ENCODE results near the gene AGBL1.
A peak's percentile ranks its signal among the peaks of the same experiment; 100 is the strongest.

The AGBL1 gene

DNA sequence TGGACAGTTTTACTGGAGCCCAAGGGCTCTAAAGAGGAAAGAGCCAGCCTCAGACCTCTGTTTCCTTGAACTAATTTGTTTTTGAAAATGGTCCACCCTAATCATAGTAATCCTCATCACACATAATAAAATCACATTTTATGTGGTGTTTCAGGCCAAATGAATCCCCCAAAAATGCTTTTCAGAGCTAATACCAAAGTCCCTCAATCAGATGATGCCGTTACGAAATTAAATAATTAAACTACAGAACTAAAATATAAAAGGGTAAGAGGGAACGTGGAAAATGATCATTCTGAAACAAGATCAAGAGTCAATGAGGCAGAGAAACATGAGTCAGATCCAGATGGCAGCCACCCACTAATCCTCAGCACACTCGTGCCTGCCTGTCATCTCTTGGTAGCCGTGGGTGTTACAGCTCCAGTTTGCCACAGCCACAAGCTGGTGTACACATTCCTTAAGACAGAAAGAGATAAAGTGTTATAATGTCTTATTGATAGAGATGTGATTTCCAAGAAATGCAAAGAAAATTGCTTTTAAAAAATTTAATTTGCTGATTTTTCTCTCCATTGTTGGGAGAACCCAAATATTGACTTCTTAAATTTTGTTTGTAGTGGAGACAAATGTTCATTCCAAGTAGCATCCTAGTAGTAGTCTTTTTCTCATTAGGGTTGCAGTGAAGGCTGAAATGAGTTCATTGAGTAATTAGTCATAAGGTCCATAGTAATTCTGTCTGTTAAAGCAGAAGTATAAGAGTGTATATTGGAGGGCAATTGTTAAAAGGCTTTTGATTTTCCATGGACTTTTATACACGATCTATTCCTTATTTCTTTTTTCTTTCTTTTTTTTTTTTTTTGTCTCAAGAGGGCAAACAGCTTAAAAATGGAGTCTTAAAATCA lies 104.2 kb downstream of the AGBL1 start:
- TF ChIP-seq, protein P1, sequence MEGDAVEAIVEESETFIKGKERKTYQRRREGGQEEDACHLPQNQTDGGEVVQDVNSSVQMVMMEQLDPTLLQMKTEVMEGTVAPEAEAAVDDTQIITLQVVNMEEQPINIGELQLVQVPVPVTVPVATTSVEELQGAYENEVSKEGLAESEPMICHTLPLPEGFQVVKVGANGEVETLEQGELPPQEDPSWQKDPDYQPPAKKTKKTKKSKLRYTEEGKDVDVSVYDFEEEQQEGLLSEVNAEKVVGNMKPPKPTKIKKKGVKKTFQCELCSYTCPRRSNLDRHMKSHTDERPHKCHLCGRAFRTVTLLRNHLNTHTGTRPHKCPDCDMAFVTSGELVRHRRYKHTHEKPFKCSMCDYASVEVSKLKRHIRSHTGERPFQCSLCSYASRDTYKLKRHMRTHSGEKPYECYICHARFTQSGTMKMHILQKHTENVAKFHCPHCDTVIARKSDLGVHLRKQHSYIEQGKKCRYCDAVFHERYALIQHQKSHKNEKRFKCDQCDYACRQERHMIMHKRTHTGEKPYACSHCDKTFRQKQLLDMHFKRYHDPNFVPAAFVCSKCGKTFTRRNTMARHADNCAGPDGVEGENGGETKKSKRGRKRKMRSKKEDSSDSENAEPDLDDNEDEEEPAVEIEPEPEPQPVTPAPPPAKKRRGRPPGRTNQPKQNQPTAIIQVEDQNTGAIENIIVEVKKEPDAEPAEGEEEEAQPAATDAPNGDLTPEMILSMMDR (IDR thresholded peaks at IDR 0.05; ENCODE audit: insufficient read depth, missing control alignments), result no peak
- FAIRE-seq, result peak; percentile 79
- DNase-seq (ENCODE audit: insufficient read length, low spot score), result no peak

DNA sequence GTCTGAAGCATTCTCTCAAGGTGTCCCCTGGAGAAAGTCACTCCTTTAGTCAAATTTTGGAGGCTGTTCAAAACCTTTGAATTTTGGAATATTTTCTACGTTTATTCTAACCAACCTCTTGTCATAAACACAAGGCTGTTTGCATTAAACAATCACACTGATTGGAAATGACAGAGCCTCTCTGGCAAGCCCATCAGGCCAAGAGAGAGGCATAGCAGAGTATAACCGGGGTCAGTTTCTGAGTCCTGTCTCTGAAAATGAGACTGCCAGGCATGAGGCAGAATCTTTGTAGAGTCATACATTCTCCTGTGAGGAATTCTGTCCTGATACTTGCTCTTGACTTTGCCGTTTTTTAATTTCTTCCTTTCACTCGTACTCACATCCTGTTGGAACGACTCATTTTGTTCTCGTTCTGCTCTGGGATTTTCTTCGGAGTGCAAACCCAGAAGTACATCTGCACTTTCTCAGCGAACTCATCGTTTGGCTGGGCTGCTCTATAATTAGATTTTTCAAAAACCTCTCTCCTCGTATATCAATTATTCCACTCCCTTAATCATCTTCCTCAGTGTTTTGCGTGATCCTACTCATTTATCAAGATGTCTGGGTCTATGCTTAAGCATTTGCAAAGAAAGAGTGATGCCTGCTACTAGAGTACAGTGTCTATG lies 114.2 kb downstream of the AGBL1 start:
- FAIRE-seq, result no peak
- DNase-seq (ENCODE audit: insufficient read length, low spot score), result no peak
- TF ChIP-seq, protein P1 (IDR thresholded peaks at IDR 0.05; ENCODE audit: insufficient read depth, missing control alignments), result no peak

DNA sequence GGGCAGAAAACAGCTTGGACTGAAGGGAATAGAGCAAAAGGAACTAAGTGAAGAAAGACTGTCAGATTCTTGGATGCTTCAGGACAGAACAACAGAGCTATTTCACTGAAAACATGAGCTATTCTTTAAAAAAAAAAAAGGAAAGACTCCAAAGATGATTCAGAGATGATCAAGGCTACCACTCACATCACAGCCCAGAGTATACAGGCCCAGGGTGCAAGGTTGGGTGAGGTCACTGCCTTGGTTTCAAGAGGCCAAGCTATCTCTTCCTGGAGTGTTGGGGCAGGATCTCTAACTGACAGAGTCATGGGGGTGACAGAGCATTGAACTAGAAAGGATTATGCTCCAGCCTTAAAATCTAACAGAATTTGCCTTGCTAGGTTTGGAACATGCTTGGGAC lies 118.1 kb downstream of the AGBL1 start:
- TF ChIP-seq, protein P1 (IDR thresholded peaks at IDR 0.05; ENCODE audit: insufficient read depth, missing control alignments), result no peak
- DNase-seq (ENCODE audit: insufficient read length, low spot score), result no peak
- FAIRE-seq, result no peak

DNA sequence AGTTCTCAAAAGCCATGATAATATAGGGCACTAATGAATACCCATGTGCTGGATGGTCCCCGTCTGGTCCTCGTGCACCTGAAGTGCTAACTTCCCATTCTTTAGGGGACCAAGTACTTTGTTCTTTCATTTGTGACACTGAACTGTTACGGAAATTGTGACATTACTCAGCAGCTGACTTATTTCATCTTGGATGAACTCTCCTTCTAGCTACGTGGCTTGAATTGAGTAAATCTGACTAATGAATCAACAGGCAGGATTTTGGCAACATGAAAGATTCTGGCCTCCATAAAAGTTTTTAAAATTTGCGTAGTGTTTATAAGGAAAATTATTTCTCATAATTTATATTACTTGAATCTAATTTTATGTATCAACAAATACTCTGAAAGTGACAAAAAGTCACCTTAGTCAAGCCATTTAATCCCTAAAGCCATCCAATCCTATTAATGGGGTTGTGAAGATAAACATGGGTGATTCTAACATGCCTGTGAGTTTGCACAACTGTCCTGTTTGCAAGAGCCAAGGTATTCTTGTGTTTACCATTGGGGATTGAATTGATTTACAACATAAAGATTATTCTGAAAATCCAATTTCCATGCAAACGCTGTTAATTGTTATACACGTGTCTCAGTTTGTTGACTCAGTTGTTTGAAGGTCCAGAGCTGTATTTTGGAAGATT lies 119.9 kb downstream of the AGBL1 start:
- FAIRE-seq (peak; percentile 69), DNase-seq (ENCODE audit: insufficient read length, low spot score) (no peak)
- TF ChIP-seq, protein P1 (IDR thresholded peaks at IDR 0.05; ENCODE audit: insufficient read depth, missing control alignments), result no peak

DNA sequence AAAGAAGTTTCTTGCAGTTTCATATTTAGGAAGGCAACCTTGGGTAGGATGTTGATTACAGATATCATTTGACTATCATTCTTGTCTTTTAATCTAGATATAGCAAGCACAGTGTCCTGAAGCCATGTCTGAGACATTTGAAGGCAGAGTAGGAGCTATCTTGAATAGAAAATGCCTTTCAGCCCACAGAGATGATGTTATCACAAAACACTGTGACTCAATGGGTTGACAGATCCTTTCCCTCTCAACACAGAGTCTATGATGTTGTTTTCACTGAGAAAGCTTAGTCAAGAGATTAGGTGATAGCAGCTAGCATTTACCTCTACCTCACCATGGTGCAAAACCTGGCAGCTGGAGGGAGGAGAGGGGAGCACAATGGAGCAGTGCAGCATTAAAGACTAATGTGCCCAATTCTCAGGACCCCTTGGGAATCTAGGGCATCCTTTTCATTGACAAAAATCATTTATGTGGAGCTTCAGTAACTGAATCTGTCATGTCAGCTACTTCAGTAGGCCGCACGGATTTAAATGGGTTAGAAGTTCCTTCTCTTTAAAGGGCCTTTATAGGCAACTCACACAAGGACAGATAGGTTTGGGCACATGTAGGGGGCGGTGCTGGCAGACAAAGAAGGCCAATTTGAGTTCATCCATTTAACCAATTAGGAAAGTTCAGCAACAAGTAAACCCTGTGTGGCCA lies 121.8 kb downstream of the AGBL1 start:
- no peak for DNase-seq (ENCODE audit: insufficient read length, low spot score)
- TF ChIP-seq, protein P1 (IDR thresholded peaks at IDR 0.05; ENCODE audit: insufficient read depth, missing control alignments), result no peak
- FAIRE-seq, result no peak

DNA sequence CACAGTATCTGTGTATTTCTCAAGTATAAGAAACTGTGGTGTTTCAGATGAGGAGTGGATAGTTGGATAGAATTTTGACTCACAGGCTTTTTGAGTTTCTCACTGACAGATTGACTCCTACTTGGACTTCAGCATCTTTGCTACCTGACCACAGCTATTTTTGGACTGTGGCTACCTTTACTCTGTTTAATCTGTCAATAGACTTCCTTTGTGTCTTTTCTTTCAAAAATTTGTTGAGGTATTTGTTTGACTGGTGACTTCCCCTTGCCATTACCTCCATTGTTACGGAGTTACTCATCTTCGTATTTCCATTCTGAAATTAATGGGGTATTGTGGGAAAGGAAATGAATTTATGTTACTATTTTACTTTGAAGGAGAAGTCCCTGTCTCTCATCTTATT lies 123.8 kb downstream of the AGBL1 start:
- TF ChIP-seq, protein P1 (IDR thresholded peaks at IDR 0.05; ENCODE audit: insufficient read depth, missing control alignments), result no peak
- DNase-seq (ENCODE audit: insufficient read length, low spot score), result no peak
- FAIRE-seq, result no peak
